Measurements from ENCODE around the gene XPNPEP1. TPM values are rescaled to one million over a fixed set of nuclear protein-coding genes. Genes with fewer than 3 reads are reported as not detected.

Gene XPNPEP1
- total RNA-seq, 1 donor from 2014 or later: 94.6 TPM

DNA sequence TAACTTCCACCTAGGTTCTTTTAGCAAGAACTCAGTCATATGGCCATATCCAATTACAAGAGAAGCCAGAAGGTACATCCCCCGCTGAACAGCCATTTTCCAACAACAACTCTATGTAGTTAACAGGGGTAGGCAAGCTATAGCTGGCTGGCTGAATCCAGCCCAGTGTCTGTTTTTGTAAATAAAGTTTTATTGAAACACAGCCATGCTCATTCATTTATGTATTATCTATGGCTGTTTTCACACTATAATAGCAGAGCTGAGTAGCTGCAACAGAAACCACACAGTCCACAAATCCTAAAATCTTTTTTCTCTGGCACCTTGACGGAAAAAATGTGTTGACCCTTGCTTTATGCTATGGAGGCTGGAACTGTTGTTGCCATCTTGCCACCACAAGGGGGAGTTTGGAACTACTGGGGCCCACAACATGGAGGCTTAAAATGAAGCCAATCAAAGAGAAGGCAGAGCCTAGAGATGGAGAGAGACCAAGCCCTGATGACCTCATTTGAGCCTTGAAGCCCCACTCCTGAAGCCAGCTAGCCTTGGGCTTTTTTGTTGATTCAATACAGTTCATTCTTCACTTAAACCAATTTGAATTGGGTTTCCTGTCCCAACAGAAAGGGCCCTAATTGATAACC lies 33.3 kb upstream of the XPNPEP1 start:
- H3K36me3 ChIP-seq (ENCODE audit: control insufficient read depth, insufficient read depth, low read length): no peaks in the 10 kb centered on the region
- H3K4me3 ChIP-seq (ENCODE audit: low read depth, low read length): no peak overlapping the region
- peak; percentile 73 for TF ChIP-seq CTCF (IDR thresholded peaks at IDR 0.05; ENCODE audit: insufficient read depth, low read length, poor library complexity, severe bottlenecking)
- no peaks in the 10 kb centered on the region for H3K27me3 ChIP-seq (ENCODE audit: control insufficient read depth, insufficient read depth, low read length)
- DNase-seq (ENCODE audit: low read depth): no peak

DNA sequence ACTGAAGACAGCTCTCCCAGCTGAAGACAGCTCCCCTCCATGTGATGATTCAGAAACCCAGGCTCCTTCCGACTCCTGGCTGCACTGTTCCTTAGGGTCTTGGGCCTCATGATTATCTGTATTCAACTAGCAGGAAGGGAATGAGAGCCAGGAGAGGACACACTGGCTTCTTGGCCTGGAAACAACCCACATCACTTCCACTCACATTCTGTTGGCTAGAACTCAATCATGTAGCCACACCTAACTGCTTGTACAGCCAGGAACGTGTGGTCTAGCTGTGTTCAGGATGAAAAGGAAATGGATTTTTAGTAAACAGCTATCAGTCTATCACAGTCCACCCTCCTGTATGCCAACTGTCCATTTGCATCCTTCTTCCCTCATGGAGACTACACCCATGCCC lies 30.5 kb upstream of the XPNPEP1 start:
- no peaks in the 10 kb centered on the region for H3K27me3 ChIP-seq (ENCODE audit: control insufficient read depth, insufficient read depth, low read length)
- no peak for DNase-seq (ENCODE audit: low read depth)
- no peaks in the 10 kb centered on the region for H3K36me3 ChIP-seq (ENCODE audit: control insufficient read depth, insufficient read depth, low read length)
- no peak for TF ChIP-seq CTCF (IDR thresholded peaks at IDR 0.05; ENCODE audit: insufficient read depth, low read length, poor library complexity, severe bottlenecking)
- no peak overlapping the region for H3K4me3 ChIP-seq (ENCODE audit: low read depth, low read length)

- H3K27me3 ChIP-seq (ENCODE audit: control insufficient read depth, insufficient read depth, low read length): no peaks in the 10 kb centered on the region
- no peak for DNase-seq (ENCODE audit: low read depth)
- H3K4me3 ChIP-seq (ENCODE audit: low read depth, low read length): no peak overlapping the region
- no peak for TF ChIP-seq CTCF (IDR thresholded peaks at IDR 0.05; ENCODE audit: insufficient read depth, low read length, poor library complexity, severe bottlenecking)
- no peaks in the 10 kb centered on the region for H3K36me3 ChIP-seq (ENCODE audit: control insufficient read depth, insufficient read depth, low read length)
Measured at GRCh38 chr10:109952526-109952925, 29.2 kb upstream of the XPNPEP1 start.

- no peak for DNase-seq (ENCODE audit: low read depth)
- no peak overlapping the region for H3K4me3 ChIP-seq (ENCODE audit: low read depth, low read length)
- no peak for TF ChIP-seq CTCF (IDR thresholded peaks at IDR 0.05; ENCODE audit: insufficient read depth, low read length, poor library complexity, severe bottlenecking)
- H3K36me3 ChIP-seq (ENCODE audit: control insufficient read depth, insufficient read depth, low read length): no peaks in the 10 kb centered on the region
- no peaks in the 10 kb centered on the region for H3K27me3 ChIP-seq (ENCODE audit: control insufficient read depth, insufficient read depth, low read length)
Measured at GRCh38 chr10:109947111-109947920, 24.0 kb upstream of the XPNPEP1 start.

GRCh38 chr10:109946680-109947079 lies 23.4 kb upstream of the XPNPEP1 start:
- Histone ChIP-seq H3K27me3 (ENCODE audit: control insufficient read depth, insufficient read depth, low read length) (no peaks in the 10 kb centered on the region), H3K4me3 (ENCODE audit: low read depth, low read length) (no peak overlapping the region), H3K36me3 (ENCODE audit: control insufficient read depth, insufficient read depth, low read length) (no peaks in the 10 kb centered on the region)
- DNase-seq (ENCODE audit: low read depth): no peak
- no peak for TF ChIP-seq CTCF (IDR thresholded peaks at IDR 0.05; ENCODE audit: insufficient read depth, low read length, poor library complexity, severe bottlenecking)

All from kidney epithelial cell (primary cell).